GM12878 (cell line): ENCODE results near the gene TRAIP. TPM values are rescaled to one million over a fixed set of nuclear protein-coding genes. Genes with fewer than 3 reads are reported as not detected.

Experiments used
- ATAC-seq: fragments of 200-7000 bp; cut with Tn5 transposase; 3 replicates; pipeline ENCODE4 v1.9.1; 2020; ENCODE audit warnings: mild to moderate bottlenecking, moderate library complexity
- BruUV-seq: library from RNA; stranded (reverse); fragments of 400-500 nt; replicated peaks from 2 replicates; lab custom pipeline; 2021; lab: Mats Ljungman, UMichigan
- CTCF ChIA-PET: fragments of 300-600 bp; sonication (Branson Sonifier 250); formaldehyde crosslinking; extraction: SDS; loops from one replicate; lab custom pipeline; 2021; ENCODE audit warnings: inconsistent platforms; lab: Yijun Ruan, JAX
- POLR2A ChIA-PET: fragments of 350-600 bp; formaldehyde crosslinking; extraction: SDS; loops from one replicate; lab custom pipeline; 2021; ENCODE audit warnings: inconsistent platforms; lab: Charles Lee
- RAD21 ChIA-PET: fragments of 300-600 bp; sonication (Branson Sonifier 250); formaldehyde crosslinking; loops from one replicate; lab custom pipeline; 2023; ENCODE audit warnings: antibody characterized with exemption; ENCODE audit not compliant: unreplicated experiment; lab: Charles Lee
- SMC1A ChIA-PET: fragments of 300-600 bp; sonication (Branson Sonifier 250); formaldehyde crosslinking; loops from one replicate; lab custom pipeline; 2023; ENCODE audit not compliant: unreplicated experiment, uncharacterized antibody; lab: Charles Lee
- DNase-seq: peaks from one replicate; pipeline ENCODE4 v3.0.0-alpha.2; 2011; ENCODE audit warnings: low read depth, low spot score
- FAIRE-seq: peaks from 3 replicates; lab custom pipeline; 2011; peaks lifted over from hg19 to GRCh38; lab: Jason Lieb, UNC
- H2AFZ ChIP-seq: 2 replicates; pipeline ENCODE4 v1.6.0; 2011; ENCODE audit warnings: low read depth, low read length, control low read depth; ENCODE audit not compliant: control insufficient read depth
- H3K27ac ChIP-seq: 2 replicates; pipeline ENCODE4 v1.5.1; 2011; ENCODE audit warnings: control low read depth; ENCODE audit not compliant: control insufficient read depth, insufficient read depth
- H3K27me3 ChIP-seq, 2 experiments: replicated peaks in 1 of 2; 2 replicates each; pipeline versions ENCODE4 v1.6.0 to v1.6.1; 2011; ENCODE audit warnings: low read length in 1 of 2; ENCODE audit not compliant: control insufficient read depth in 2 of 2, insufficient read depth in 2 of 2
- H3K36me3 ChIP-seq, 2 experiments: 2 replicates each; pipeline ENCODE4 v1.5.1; 2011; ENCODE audit warnings: low read length in 1 of 2; ENCODE audit not compliant: control insufficient read depth in 2 of 2, insufficient read depth in 2 of 2
- H3K4me1 ChIP-seq: 2 replicates; pipeline ENCODE4 v1.6.1; 2011; ENCODE audit warnings: mild to moderate bottlenecking, low read length, moderate library complexity, mixed read lengths; ENCODE audit not compliant: control insufficient read depth, insufficient read depth
- H3K4me2 ChIP-seq: 2 replicates; pipeline ENCODE4 v1.6.0; 2011; ENCODE audit warnings: control low read depth; ENCODE audit not compliant: control insufficient read depth, insufficient read depth
- H3K4me3 ChIP-seq: fragments of 200-600 bp; sonication (generic); 2 replicates; pipeline ENCODE4 v1.5.1; 2016
- H3K79me2 ChIP-seq: 2 replicates; pipeline ENCODE4 v1.6.0; 2011; ENCODE audit warnings: low read length; ENCODE audit not compliant: control insufficient read depth, insufficient read depth
- H3K9ac ChIP-seq: 2 replicates; pipeline ENCODE4 v1.8.0; 2011; ENCODE audit warnings: low read length, control low read depth, mixed read lengths; ENCODE audit not compliant: control insufficient read depth, insufficient read depth
- H3K9me3 ChIP-seq: replicated peaks from 3 replicates; pipeline ENCODE4 v1.5.1; 2011; ENCODE audit warnings: mild to moderate bottlenecking, low read length; ENCODE audit not compliant: control insufficient read depth, insufficient read depth
- H4K20me1 ChIP-seq: 2 replicates; pipeline ENCODE4 v1.6.0; 2011; ENCODE audit not compliant: control insufficient read depth, insufficient read depth
- BRCA1 ChIP-seq: IDR thresholded peaks from 2 replicates; pipeline ENCODE4 v1.6.1; 2011; ENCODE audit warnings: low read depth, low read length, improper control_type of control experiment
- CUX1 ChIP-seq: IDR thresholded peaks from 2 replicates; pipeline ENCODE4 v1.6.1; 2012; ENCODE audit warnings: improper control_type of control experiment, low read depth, low read length; ENCODE audit not compliant: insufficient replicate concordance
- JUNB ChIP-seq: IDR thresholded peaks from 2 replicates; pipeline ENCODE4 v1.6.1; 2016; ENCODE audit warnings: antibody characterized with exemption, mild to moderate bottlenecking
- MTA2 ChIP-seq: fragments of 450-650 bp; IDR thresholded peaks from 2 replicates; pipeline ENCODE4 v1.6.1; 2016; ENCODE audit warnings: low read depth, mild to moderate bottlenecking, moderate library complexity
- PBX3 ChIP-seq: IDR thresholded peaks from 2 replicates; pipeline ENCODE4 v1.6.1; 2011; ENCODE audit warnings: mild to moderate bottlenecking, low read depth, low read length, moderate library complexity; ENCODE audit not compliant: insufficient replicate concordance
- REST ChIP-seq: IDR thresholded peaks from 2 replicates; pipeline ENCODE4 v1.6.1; 2012; ENCODE audit warnings: mild to moderate bottlenecking, low read depth, low read length
- SIX5 ChIP-seq: IDR thresholded peaks from 2 replicates; pipeline ENCODE4 v1.6.1; 2011; ENCODE audit warnings: mild to moderate bottlenecking, low read depth, low read length, moderate library complexity; ENCODE audit not compliant: severe bottlenecking
- TAF1 ChIP-seq: IDR thresholded peaks from 2 replicates; pipeline ENCODE4 v1.6.1; 2011; ENCODE audit warnings: mild to moderate bottlenecking, low read depth, low read length, borderline replicate concordance
- WGBS: methylation state at CpG from one replicate; pipeline ENCODE4 v1.1.6; 2016; ENCODE audit warnings: low lambda C conversion rate; ENCODE audit not compliant: insufficient replicate concordance, insufficient coverage; ENCODE audit errors: missing lambda C conversion rate; 5-methylcytosine and 5-hydroxymethylcytosine counted together
- in situ Hi-C: fragments of 300-500 bp; cut with MboI; formaldehyde crosslinking; loops from 9 replicates; pipeline ENCODE4 v1.14.3; 2018; ENCODE audit warnings: mixed read lengths
- intact Hi-C: fragments of 100-400 bp; cut with micrococcal nuclease; formaldehyde crosslinking; loops from one replicate; pipeline ENCODE4 v1.14.2; 2022; ENCODE audit not compliant: unreplicated experiment
- polyA plus RNA-seq, 11 experiments: library from polyadenylated mRNA; depleted of rRNA in 4 of 11; unstranded in 6 of 11; stranded (reverse) in 5 of 11; fragments of >200 nt; fragmentation: Nextera tagmentation in 4 of 11; fragmentation: Illumina TruSeq in 1 of 11; extraction: Ambion mirVana in 4 of 11; extraction: Trizol in 1 of 11; gene quantifications; 1 replicate in 1 of 11; 2 replicates in 10 of 11; pipeline versions ENCODE4 v1.2.1 to v1.2.3, GENCODE V29; 2011 to 2016; ENCODE audit warnings: inconsistent platforms in 2 of 11, missing spikeins in 2 of 11, low read depth in 1 of 11
- total RNA-seq, 4 experiments: library from RNA; depleted of rRNA in 3 of 4; stranded (reverse); fragments of >200 nt in 3 of 4; fragmentation: Illumina TruSeq in 1 of 4; extraction: Trizol in 1 of 4; gene quantifications; 2 replicates each; pipeline versions ENCODE4 v1.2.1 to v1.2.3, GENCODE V29; 2013 to 2021

TRAIP gene
- total and polyA plus RNA-seq, 10 of the 15 experiments (the other 5 are each of a cell fraction or from before 2014, with no cell fraction given), result 15.9 to 37.0 (median 23.1) TPM

- Histone ChIP-seq H4K20me1 (no peaks in the 10 kb centered on the region), H3K4me1 (peaks cover 43% of the 10 kb centered on the region), H3K4me3 (peak overlapping the region; percentile 98), H3K9ac (no peak overlapping the region), H3K27ac (no peak overlapping the region), H3K9me3 (no peaks in the 10 kb centered on the region), H3K79me2 (no peaks in the 10 kb centered on the region; the same call in 1 of the 2 replicates), H3K36me3 (peaks cover 0 to 2% of the 10 kb centered on the region in 2 experiments; a peak in 1 of 4 replicates), H2AFZ (no peak overlapping the region), H3K27me3 (no peaks in the 10 kb centered on the region; a peak in 1 of 4 replicates), H3K4me2 (peak overlapping the region; percentile 94)
- FAIRE-seq (no peak), DNase-seq (no peak), ATAC-seq (no peak)
- no peak for TF ChIP-seq BRCA1
- TF ChIP-seq JUNB, result no peak
- no peak for TF ChIP-seq CUX1
- TF ChIP-seq TAF1, result no peak
- no peak for TF ChIP-seq MTA2
- TF ChIP-seq SIX5, result no peak
- no peak for TF ChIP-seq PBX3
- TF ChIP-seq REST, result no peak
- WGBS, result 63% methylated on average over 26 of the region's 26 CpGs
- intact Hi-C loops (no loop called here), in situ Hi-C loops (loop anchor here (5.0 kb wide), 1 partner anchor 103 kb away; no protein-coding TSS in a partner anchor)
- BruUV-seq, result no TSS peak
- POLR2A ChIA-PET, result interaction anchor here (0.8 to 2.7 kb wide), 12 partner anchors 8 to 424 kb away, joined by 3 to 21 read pairs (median 7); partner anchors contain the start of genes IP6K1 and UBA7
- SMC1A ChIA-PET, result interaction anchor here (1.1 to 9.4 kb wide), 9 partner anchors 9 to 125 kb away, joined by 4 to 146 read pairs (median 4); partner anchors contain the start of genes MON1A and UBA7
- CTCF ChIA-PET, result interaction anchor here (0.6 to 12.0 kb wide), 10 partner anchors 12 to 219 kb away, joined by 3 to 327 read pairs (median 6); partner anchors contain the start of genes MON1A, MST1R and UBA7
- RAD21 ChIA-PET, result interaction anchor here (0.9 to 8.0 kb wide), 16 partner anchors 9 to 265 kb away, joined by 3 to 182 read pairs (median 4); partner anchors contain the start of genes AMIGO3, IP6K1, MON1A and MST1R
Observed at GRCh38 chr3:49804141-49805041, 52.0 kb downstream of the TRAIP start.
